ENCODE measurements around the gene CCDC188.

GRCh38 chr22:20129747-20130014 lies 21.2 kb downstream of the CCDC188 start:
- TF ChIP-seq, protein P1, sequence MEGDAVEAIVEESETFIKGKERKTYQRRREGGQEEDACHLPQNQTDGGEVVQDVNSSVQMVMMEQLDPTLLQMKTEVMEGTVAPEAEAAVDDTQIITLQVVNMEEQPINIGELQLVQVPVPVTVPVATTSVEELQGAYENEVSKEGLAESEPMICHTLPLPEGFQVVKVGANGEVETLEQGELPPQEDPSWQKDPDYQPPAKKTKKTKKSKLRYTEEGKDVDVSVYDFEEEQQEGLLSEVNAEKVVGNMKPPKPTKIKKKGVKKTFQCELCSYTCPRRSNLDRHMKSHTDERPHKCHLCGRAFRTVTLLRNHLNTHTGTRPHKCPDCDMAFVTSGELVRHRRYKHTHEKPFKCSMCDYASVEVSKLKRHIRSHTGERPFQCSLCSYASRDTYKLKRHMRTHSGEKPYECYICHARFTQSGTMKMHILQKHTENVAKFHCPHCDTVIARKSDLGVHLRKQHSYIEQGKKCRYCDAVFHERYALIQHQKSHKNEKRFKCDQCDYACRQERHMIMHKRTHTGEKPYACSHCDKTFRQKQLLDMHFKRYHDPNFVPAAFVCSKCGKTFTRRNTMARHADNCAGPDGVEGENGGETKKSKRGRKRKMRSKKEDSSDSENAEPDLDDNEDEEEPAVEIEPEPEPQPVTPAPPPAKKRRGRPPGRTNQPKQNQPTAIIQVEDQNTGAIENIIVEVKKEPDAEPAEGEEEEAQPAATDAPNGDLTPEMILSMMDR (IDR thresholded peaks at IDR 0.05) = no peak
- no peak for TF ChIP-seq POLR2A (IDR thresholded peaks at IDR 0.05)
- no peak for TF ChIP-seq POLR2AphosphoS5 (IDR thresholded peaks at IDR 0.05)
